Vagina (tissue), 2 donors: ENCODE results near the gene ERMP1. TPM values are rescaled to one million over a fixed set of nuclear protein-coding genes. Genes with fewer than 3 reads are reported as not detected.

Source experiments
- DNase-seq, 2 donors: peaks; one replicate each; pipeline ENCODE4 v3.0.0-alpha.2; 2017; ENCODE audit errors: extremely low spot score in 2 of 2
- H3K27ac ChIP-seq: fragments of 200-600 bp; sonication (generic); one replicate; pipeline ENCODE4 v1.5.1; 2019
- H3K27me3 ChIP-seq: fragments of 200-600 bp; sonication (generic); one replicate; pipeline ENCODE4 v1.5.1; 2019
- H3K36me3 ChIP-seq, 2 donors: fragments of 200-600 bp; sonication (generic); one replicate each; pipeline ENCODE4 v1.5.1; 2017 to 2019
- H3K4me1 ChIP-seq: fragments of 200-600 bp; sonication (generic); one replicate; pipeline ENCODE4 v1.5.1; 2019
- H3K4me3 ChIP-seq, 2 donors: fragments of 200-600 bp; sonication (generic); 1 replicate in 1 of 2; 2 replicates in 1 of 2; pipeline ENCODE4 v1.5.1; 2016 to 2019
- H3K9me3 ChIP-seq: fragments of 200-600 bp; sonication (generic); one replicate; pipeline ENCODE4 v1.5.1; 2019
- POLR2A ChIP-seq, 2 donors: fragments of 450-650 bp; IDR thresholded peaks; one replicate each; pipeline ENCODE4 v1.6.1; 2017; ENCODE audit warnings: antibody characterized with exemption in 2 of 2, mild to moderate bottlenecking in 2 of 2, moderate library complexity in 2 of 2
- POLR2AphosphoS5 ChIP-seq, 2 donors: sonication (generic); formaldehyde crosslinking; IDR thresholded peaks; one replicate each; pipeline ENCODE4 v1.9.0; 2017; ENCODE audit warnings: antibody characterized with exemption in 2 of 2, mild to moderate bottlenecking in 2 of 2, low read depth in 1 of 2; ENCODE audit not compliant: insufficient read depth in 1 of 2
- intact Hi-C: fragments of 100-400 bp; cut with DNase I; formaldehyde crosslinking; loops from one replicate; pipeline ENCODE4 v1.15.1; 2023
- total RNA-seq: library from RNA; depleted of rRNA; stranded (reverse); fragments of >200 nt; gene quantifications from one replicate; pipeline ENCODE4 v1.2.3, GENCODE V29; 2016
- TF ChIP-seq, protein P1 (sequence below), 3 experiments: fragments of 450-650 bp in 2 of 3; fragments of 200-600 bp in 1 of 3; sonication (generic) in 1 of 3; IDR thresholded peaks; one replicate each; pipeline ENCODE4 v1.5.1; 2017 to 2019; ENCODE audit warnings: antibody characterized with exemption in 3 of 3, mild to moderate bottlenecking in 2 of 3, moderate library complexity in 2 of 3

Gene ERMP1
- total RNA-seq, 1 donor from 2014 or later, result 15.5 TPM

DNA sequence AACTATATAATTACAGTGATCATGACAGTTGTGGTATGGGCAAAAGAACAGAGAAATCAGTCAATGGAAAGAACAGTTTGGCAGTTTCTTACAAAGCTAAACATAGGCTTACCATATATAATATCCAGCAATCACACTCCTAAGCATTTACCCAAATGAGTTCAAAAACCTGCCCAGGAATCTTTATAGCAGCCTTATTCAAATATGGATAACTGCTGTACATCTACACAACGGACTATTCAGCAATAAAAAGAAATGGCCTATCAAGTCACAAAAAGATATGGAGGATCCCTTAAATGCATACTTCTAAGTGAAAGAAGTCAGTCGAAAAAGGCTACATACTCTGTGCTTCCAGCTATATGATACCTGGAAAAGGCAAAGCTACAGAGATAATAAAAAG, 36.6 kb downstream of the ERMP1 start:
- Histone ChIP-seq H3K27me3 (no peaks in the 10 kb centered on the region), H3K9me3 (no peaks in the 10 kb centered on the region), H3K4me1 (no peaks in the 10 kb centered on the region), H3K27ac (no peak overlapping the region), H3K4me3 (no peak overlapping the region), H3K36me3 (peaks cover 0 to 7% of the 10 kb centered on the region in 2 donors)
- no peak for DNase-seq
- TF ChIP-seq POLR2AphosphoS5 (IDR thresholded peaks at IDR 0.05; ENCODE audit: insufficient read depth in 1 of 2, low read depth in 1 of 2) (no peak), POLR2A (IDR thresholded peaks at IDR 0.05) (no peak)
- TF ChIP-seq, protein P1, sequence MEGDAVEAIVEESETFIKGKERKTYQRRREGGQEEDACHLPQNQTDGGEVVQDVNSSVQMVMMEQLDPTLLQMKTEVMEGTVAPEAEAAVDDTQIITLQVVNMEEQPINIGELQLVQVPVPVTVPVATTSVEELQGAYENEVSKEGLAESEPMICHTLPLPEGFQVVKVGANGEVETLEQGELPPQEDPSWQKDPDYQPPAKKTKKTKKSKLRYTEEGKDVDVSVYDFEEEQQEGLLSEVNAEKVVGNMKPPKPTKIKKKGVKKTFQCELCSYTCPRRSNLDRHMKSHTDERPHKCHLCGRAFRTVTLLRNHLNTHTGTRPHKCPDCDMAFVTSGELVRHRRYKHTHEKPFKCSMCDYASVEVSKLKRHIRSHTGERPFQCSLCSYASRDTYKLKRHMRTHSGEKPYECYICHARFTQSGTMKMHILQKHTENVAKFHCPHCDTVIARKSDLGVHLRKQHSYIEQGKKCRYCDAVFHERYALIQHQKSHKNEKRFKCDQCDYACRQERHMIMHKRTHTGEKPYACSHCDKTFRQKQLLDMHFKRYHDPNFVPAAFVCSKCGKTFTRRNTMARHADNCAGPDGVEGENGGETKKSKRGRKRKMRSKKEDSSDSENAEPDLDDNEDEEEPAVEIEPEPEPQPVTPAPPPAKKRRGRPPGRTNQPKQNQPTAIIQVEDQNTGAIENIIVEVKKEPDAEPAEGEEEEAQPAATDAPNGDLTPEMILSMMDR (IDR thresholded peaks at IDR 0.05), result no peak
- intact Hi-C loops, result no loop called here

DNA sequence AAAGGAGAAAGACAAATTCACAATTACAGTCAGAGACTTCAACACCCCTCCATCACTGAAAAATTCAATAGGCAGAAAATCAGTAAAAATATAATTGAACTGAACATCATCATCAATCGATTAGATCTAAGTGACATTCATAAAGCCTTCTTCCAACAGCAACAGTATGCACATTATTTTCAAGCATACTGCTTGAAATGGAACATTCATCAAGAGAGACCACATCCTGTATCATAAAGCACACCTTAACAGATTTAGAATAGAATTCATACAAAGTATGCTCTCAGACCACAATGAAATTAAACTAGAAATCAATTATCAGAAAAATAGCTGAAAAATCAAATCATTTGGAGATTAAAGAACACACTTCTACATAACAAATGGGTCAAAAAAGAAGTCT, 39.1 kb downstream of the ERMP1 start:
- intact Hi-C loops, result no loop called here
- H3K27ac ChIP-seq, result no peak overlapping the region
- no peak overlapping the region for H3K4me3 ChIP-seq
- H3K9me3 ChIP-seq, result no peaks in the 10 kb centered on the region
- no peaks in the 10 kb centered on the region for H3K4me1 ChIP-seq
- H3K27me3 ChIP-seq, result no peaks in the 10 kb centered on the region
- DNase-seq, result no peak
- H3K36me3 ChIP-seq, result peaks cover 0 to 16% of the 10 kb centered on the region in 2 donors
- TF ChIP-seq POLR2A (IDR thresholded peaks at IDR 0.05), result no peak
- TF ChIP-seq, protein P1 (IDR thresholded peaks at IDR 0.05), result no peak
- no peak for TF ChIP-seq POLR2AphosphoS5 (IDR thresholded peaks at IDR 0.05; ENCODE audit: insufficient read depth in 1 of 2, low read depth in 1 of 2)

DNA sequence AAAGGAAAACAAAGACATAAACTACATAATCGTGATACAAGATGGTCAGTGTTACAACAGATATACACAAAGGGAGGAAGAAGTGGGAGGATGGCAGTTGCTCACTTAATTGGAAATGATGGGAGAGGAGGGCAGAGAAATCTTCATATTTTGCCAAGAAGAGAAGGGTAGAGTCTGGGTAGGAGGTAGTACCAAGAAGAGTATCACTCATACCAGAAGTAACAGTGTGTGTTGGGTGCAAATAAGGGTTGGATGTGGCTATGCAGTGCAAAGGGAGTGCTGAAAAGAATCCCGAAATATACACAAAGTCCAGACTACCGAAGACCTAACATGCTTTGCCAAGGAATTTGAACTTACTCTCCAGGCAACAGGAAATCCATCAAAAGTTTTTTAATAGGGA, 41.0 kb downstream of the ERMP1 start:
- no peak for TF ChIP-seq POLR2AphosphoS5 (IDR thresholded peaks at IDR 0.05; ENCODE audit: insufficient read depth in 1 of 2, low read depth in 1 of 2)
- TF ChIP-seq POLR2A (IDR thresholded peaks at IDR 0.05), result no peak
- TF ChIP-seq, protein P1 (IDR thresholded peaks at IDR 0.05), result no peak
- intact Hi-C loops, result no loop called here
- no peak for DNase-seq
- no peak overlapping the region for H3K27ac ChIP-seq
- no peaks in the 10 kb centered on the region for H3K9me3 ChIP-seq
- peaks cover 0 to 21% of the 10 kb centered on the region in 2 donors for H3K36me3 ChIP-seq
- no peaks in the 10 kb centered on the region for H3K4me1 ChIP-seq
- H3K27me3 ChIP-seq, result no peaks in the 10 kb centered on the region
- no peak overlapping the region for H3K4me3 ChIP-seq

DNA sequence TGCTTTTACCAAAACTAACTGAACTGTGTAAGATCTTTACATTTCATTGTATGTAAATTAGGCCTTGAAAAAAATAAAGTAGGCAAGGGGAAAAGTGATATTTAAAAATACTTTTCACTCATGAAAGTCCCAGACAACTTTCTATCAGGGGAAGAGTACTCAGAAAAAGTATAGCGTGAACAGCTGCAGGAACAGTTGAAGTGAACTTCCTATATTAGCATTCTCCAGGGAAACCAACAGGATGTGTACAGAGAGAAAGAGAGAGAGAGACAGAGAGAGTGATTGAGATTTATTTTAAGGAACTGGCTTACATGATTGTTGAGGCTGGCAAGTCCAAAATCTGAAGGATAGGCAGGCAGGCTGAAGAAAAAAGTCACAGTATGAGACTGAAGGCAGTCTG, 42.0 kb downstream of the ERMP1 start:
- Histone ChIP-seq H3K4me3 (no peak overlapping the region), H3K36me3 (peaks cover 0 to 31% of the 10 kb centered on the region in 2 donors), H3K27ac (no peak overlapping the region), H3K4me1 (no peaks in the 10 kb centered on the region), H3K27me3 (no peaks in the 10 kb centered on the region), H3K9me3 (no peaks in the 10 kb centered on the region)
- TF ChIP-seq, protein P1 (IDR thresholded peaks at IDR 0.05), result no peak
- TF ChIP-seq POLR2A (IDR thresholded peaks at IDR 0.05), result no peak
- TF ChIP-seq POLR2AphosphoS5 (IDR thresholded peaks at IDR 0.05; ENCODE audit: insufficient read depth in 1 of 2, low read depth in 1 of 2), result no peak
- DNase-seq, result no peak
- intact Hi-C loops, result no loop called here

DNA sequence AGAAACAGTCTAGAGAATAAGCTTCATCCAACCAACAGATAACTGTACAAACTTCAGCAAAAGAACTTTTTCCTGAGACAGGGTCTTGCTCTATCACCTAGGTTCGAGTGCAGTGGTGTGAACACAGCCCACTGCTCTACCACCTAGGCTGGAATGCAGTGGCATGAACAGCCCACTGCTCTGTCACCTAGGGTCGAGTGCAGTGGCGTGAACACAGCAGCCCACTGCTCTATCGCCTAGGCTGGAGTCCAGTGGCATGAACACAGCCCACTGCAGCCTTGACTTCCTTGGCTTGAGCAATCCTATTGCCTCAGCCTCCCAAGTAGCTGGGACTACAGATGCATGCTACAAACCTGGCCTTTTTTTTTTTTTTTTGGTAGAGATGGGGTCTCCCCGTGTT, 43.4 kb downstream of the ERMP1 start:
- intact Hi-C loops, result no loop called here
- no peaks in the 10 kb centered on the region for H3K27me3 ChIP-seq
- H3K36me3 ChIP-seq, result peaks cover 0 to 33% of the 10 kb centered on the region in 2 donors
- no peaks in the 10 kb centered on the region for H3K4me1 ChIP-seq
- TF ChIP-seq POLR2A (IDR thresholded peaks at IDR 0.05) (no peak), POLR2AphosphoS5 (IDR thresholded peaks at IDR 0.05; ENCODE audit: insufficient read depth in 1 of 2, low read depth in 1 of 2) (no peak)
- TF ChIP-seq, protein P1 (IDR thresholded peaks at IDR 0.05), result no peak
- DNase-seq, result no peak
- no peak overlapping the region for H3K4me3 ChIP-seq
- H3K27ac ChIP-seq, result no peak overlapping the region
- no peaks in the 10 kb centered on the region for H3K9me3 ChIP-seq
